Breast epithelium (tissue), 3 donors: ENCODE data around the gene ARID1A.
A peak's percentile ranks its signal among the peaks of the same experiment; 100 is the strongest.

Source experiments
- CTCF ChIP-seq, 3 donors: fragments of 450-650 bp; IDR thresholded peaks; one replicate each; pipeline ENCODE4 v1.5.1; 2016 to 2017; ENCODE audit warnings: antibody characterized with exemption in 3 of 3, mild to moderate bottlenecking in 3 of 3, moderate library complexity in 3 of 3
- POLR2A ChIP-seq: fragments of 450-650 bp; IDR thresholded peaks from one replicate; pipeline ENCODE4 v1.6.1; 2016; ENCODE audit warnings: antibody characterized with exemption, mild to moderate bottlenecking, moderate library complexity
- POLR2AphosphoS5 ChIP-seq, 3 donors: sonication (generic); formaldehyde crosslinking; IDR thresholded peaks; one replicate each; pipeline ENCODE4 v1.6.1; 2017; ENCODE audit warnings: antibody characterized with exemption in 3 of 3

- TF ChIP-seq CTCF (IDR thresholded peaks at IDR 0.05) (no peak), POLR2A (no peak), POLR2AphosphoS5 (IDR thresholded peaks at IDR 0.05) (peak in 1 of 3 donors; percentile 41)
These were observed 76.0 kb downstream of the ARID1A start for GRCh38 chr1:26771643-26772321.
